NOMO-1 treated with DMSO at 0.1 percent for 48 hours (cell line): Measurements from ENCODE around the gene CAPN2.
A peak's percentile ranks its signal among the peaks of the same experiment; 100 is the strongest.
"Not testable (repeated sequence)": the region's sequence is repeated elsewhere in the genome, so short reads cannot be mapped to it uniquely, and the experiment has no call there.

ENCODE experiments used
- DNase-seq: peaks from one replicate; lab custom pipeline; 2025; ENCODE audit not compliant: unreplicated experiment; lab: John Stamatoyannopoulos, UW

CAPN2 gene

GRCh38 chr1:223738465-223739365, 26.4 kb downstream of the CAPN2 start:
- DNase-seq, result no peak

- DNase-seq, result no peak
Observed at GRCh38 chr1:223739366-223740037, 27.2 kb downstream of the CAPN2 start.

- DNase-seq, result not testable (repeated sequence)
Observed at GRCh38 chr1:223740038-223740736, 27.8 kb downstream of the CAPN2 start.

GRCh38 chr1:223741861-223742260, 29.5 kb downstream of the CAPN2 start:
- DNase-seq, result no peak

GRCh38 chr1:223742856-223743517, 30.6 kb downstream of the CAPN2 start:
- no peak for DNase-seq

GRCh38 chr1:223745731-223746130, 33.4 kb downstream of the CAPN2 start:
- DNase-seq, result no peak

GRCh38 chr1:223747838-223748335, 35.5 kb downstream of the CAPN2 start:
- no peak for DNase-seq

GRCh38 chr1:223748405-223748772, 36.0 kb downstream of the CAPN2 start:
- no peak for DNase-seq

- DNase-seq, result peak; percentile 6
Observed at GRCh38 chr1:223748773-223749733, 36.7 kb downstream of the CAPN2 start.

GRCh38 chr1:223750730-223751570, 38.6 kb downstream of the CAPN2 start:
- DNase-seq, result no peak

GRCh38 chr1:223751696-223752095, 39.4 kb downstream of the CAPN2 start:
- no peak for DNase-seq

- no peak for DNase-seq
Observed at GRCh38 chr1:223752721-223753515, 40.6 kb downstream of the CAPN2 start.

- DNase-seq, result no peak
Observed at GRCh38 chr1:223754681-223755431, 42.5 kb downstream of the CAPN2 start.

GRCh38 chr1:223755432-223755792, 43.1 kb downstream of the CAPN2 start:
- no peak for DNase-seq

GRCh38 chr1:223755992-223756775, 43.8 kb downstream of the CAPN2 start:
- no peak for DNase-seq

- DNase-seq, result no peak
Observed at GRCh38 chr1:223756806-223757700, 44.7 kb downstream of the CAPN2 start.
